SK-N-SH (cell line): ENCODE results near the gene BRI3BP. TPM values are rescaled to one million over a fixed set of nuclear protein-coding genes. Genes with fewer than 3 reads are reported as not detected.

Experiments used
- CTCF ChIA-PET: fragments of 300-600, 350-600 bp; formaldehyde crosslinking; extraction: SDS; loops from one replicate; lab custom pipeline; 2021; lab: Yijun Ruan, JAX
- POLR2A ChIA-PET: fragments of 350-600 bp; sonication (Branson Sonifier 250); formaldehyde crosslinking; extraction: SDS; loops from one replicate; lab custom pipeline; 2020; ENCODE audit warnings: antibody characterized with exemption, inconsistent platforms; lab: Yijun Ruan, JAX
- DNase-seq: peaks from one replicate; pipeline ENCODE4 v3.0.0; 2012
- H2AFZ ChIP-seq: fragments of 200-600 bp; sonication (generic); 2 replicates; pipeline ENCODE4 v1.8.1; 2016; ENCODE audit warnings: antibody characterized with exemption, mild to moderate bottlenecking, low read depth
- H3F3A ChIP-seq: fragments of 200-600 bp; sonication (generic); replicated peaks from 2 replicates; pipeline ENCODE3; 2016; ENCODE audit warnings: antibody characterized with exemption, mild to moderate bottlenecking; ENCODE audit not compliant: insufficient read depth
- H3K27ac ChIP-seq, 2 experiments: fragments of 200-500 bp in 1 of 2; fragments of 200-600 bp in 1 of 2; sonication (Bioruptor generic) in 1 of 2; sonication (generic), shearing (Covaris generic) in 1 of 2; 2 replicates each; pipeline versions ENCODE4 v1.5.1 to v1.6.1; 2014 to 2016; ENCODE audit warnings: low read depth in 2 of 2, inconsistent platforms in 1 of 2, low read length in 1 of 2, mild to moderate bottlenecking in 1 of 2, mixed read lengths in 1 of 2
- H3K27me3 ChIP-seq: fragments of 200-600 bp; sonication (generic), shearing (Covaris generic); 2 replicates; pipeline ENCODE4 v1.6.1; 2016; ENCODE audit warnings: mixed run types; ENCODE audit not compliant: insufficient read depth
- H3K36me3 ChIP-seq, 2 experiments: fragments of 200-500 bp in 1 of 2; fragments of 200-600 bp in 1 of 2; sonication (Bioruptor generic) in 1 of 2; sonication (generic) in 1 of 2; replicated peaks in 1 of 2; 2 replicates each; pipeline versions ENCODE3 to v1.5.1; 2014 to 2016; ENCODE audit warnings: low read length in 1 of 2, mild to moderate bottlenecking in 1 of 2; ENCODE audit not compliant: insufficient read depth in 2 of 2, control insufficient read depth in 1 of 2
- H3K4me1 ChIP-seq, 2 experiments: fragments of 200-500 bp in 1 of 2; fragments of 200-600 bp in 1 of 2; sonication (Bioruptor generic) in 1 of 2; sonication (generic), shearing (Covaris generic) in 1 of 2; 2 replicates each; pipeline versions ENCODE4 v1.5.1 to v1.6.1; 2014 to 2016; ENCODE audit warnings: low read depth in 1 of 2, low read length in 1 of 2, mixed run types in 1 of 2; ENCODE audit not compliant: insufficient read depth in 2 of 2, control insufficient read depth in 1 of 2
- H3K4me2 ChIP-seq: fragments of 200-600 bp; sonication (generic), shearing (Covaris generic); 2 replicates; pipeline ENCODE4 v1.6.1; 2017; ENCODE audit warnings: mixed run types
- H3K4me3 ChIP-seq, 2 experiments: fragments of 200-500 bp in 1 of 2; fragments of 200-600 bp in 1 of 2; sonication (Bioruptor generic) in 1 of 2; sonication (generic), shearing (Covaris generic) in 1 of 2; 2 replicates each; pipeline versions ENCODE4 v1.5.1 to v1.8.1; 2014 to 2016; ENCODE audit warnings: low read depth in 2 of 2, inconsistent platforms in 1 of 2, low read length in 1 of 2, mild to moderate bottlenecking in 1 of 2, mixed read lengths in 1 of 2, moderate library complexity in 1 of 2
- H3K79me2 ChIP-seq: fragments of 200-600 bp; sonication (generic); 2 replicates; pipeline ENCODE4 v1.8.1; 2017; ENCODE audit warnings: mild to moderate bottlenecking; ENCODE audit not compliant: insufficient read depth
- H3K9ac ChIP-seq: fragments of 200-600 bp; sonication (generic); 2 replicates; pipeline ENCODE4 v1.6.1; 2017; ENCODE audit warnings: mixed run types
- H3K9me2 ChIP-seq: fragments of 200-600 bp; sonication (generic); 2 replicates; pipeline ENCODE4 v1.6.1; 2017; ENCODE audit warnings: mixed run types
- H3K9me3 ChIP-seq: fragments of 200-600 bp; sonication (generic); 2 replicates; pipeline ENCODE4 v1.6.1; 2017; ENCODE audit warnings: mixed run types, mild to moderate bottlenecking, moderate library complexity
- H4K20me1 ChIP-seq: fragments of 200-600 bp; sonication (generic); 2 replicates; pipeline ENCODE4 v1.6.1; 2017; ENCODE audit warnings: mild to moderate bottlenecking, mixed run types; ENCODE audit not compliant: insufficient read depth
- FOSL2 ChIP-seq: IDR thresholded peaks from 2 replicates; pipeline ENCODE4 v1.4.0; 2012; ENCODE audit warnings: low read depth, mild to moderate bottlenecking, moderate library complexity, borderline replicate concordance
- FOXM1 ChIP-seq: IDR thresholded peaks from 2 replicates; pipeline ENCODE4 v1.4.0; 2012; ENCODE audit warnings: low read depth, mild to moderate bottlenecking
- GABPA ChIP-seq: IDR thresholded peaks from 2 replicates; pipeline ENCODE4 v1.4.0; 2012; ENCODE audit warnings: low read depth, mild to moderate bottlenecking
- MEF2A ChIP-seq: IDR thresholded peaks from 2 replicates; pipeline ENCODE4 v1.4.0; 2012; ENCODE audit warnings: low read depth, borderline replicate concordance
- MXI1 ChIP-seq: IDR thresholded peaks from 2 replicates; pipeline ENCODE4 v1.6.1; 2012; ENCODE audit warnings: mild to moderate bottlenecking, low read depth, low read length, improper control_type of control experiment
- SIN3A ChIP-seq: IDR thresholded peaks from 2 replicates; pipeline ENCODE4 v1.6.1; 2012; ENCODE audit warnings: low read depth, mild to moderate bottlenecking, low read length, moderate library complexity, borderline replicate concordance
- SMC3 ChIP-seq: IDR thresholded peaks from 2 replicates; pipeline ENCODE4 v1.6.1; 2012; ENCODE audit warnings: low read depth, low read length, improper control_type of control experiment
- TAF1 ChIP-seq: IDR thresholded peaks from 2 replicates; pipeline ENCODE4 v1.6.1; 2012; ENCODE audit warnings: low read depth, mild to moderate bottlenecking, low read length, moderate library complexity, borderline replicate concordance
- TCF12 ChIP-seq: IDR thresholded peaks from 2 replicates; pipeline ENCODE4 v1.4.0; 2012
- YY1 ChIP-seq: IDR thresholded peaks from 2 replicates; pipeline ENCODE4 v1.4.0; 2012; ENCODE audit warnings: low read depth, mild to moderate bottlenecking
- WGBS: methylation state at CpG from one replicate; pipeline ENCODE4 v1.1.6; 2017; ENCODE audit warnings: low lambda C conversion rate; 5-methylcytosine and 5-hydroxymethylcytosine counted together
- polyA plus RNA-seq, 3 experiments: library from polyadenylated mRNA; depleted of rRNA; stranded (reverse); fragments of >200 nt; gene quantifications; 2 replicates each; pipeline ENCODE4 v1.2.3, GENCODE V29; 2012
- TF ChIP-seq, protein P1 (sequence below): fragments of 200-600 bp; sonication (generic); IDR thresholded peaks from 2 replicates; pipeline ENCODE4 v1.6.1; 2017; ENCODE audit warnings: antibody characterized with exemption, mild to moderate bottlenecking, moderate library complexity
- TF ChIP-seq, protein P2 (sequence below): IDR thresholded peaks from 2 replicates; pipeline ENCODE4 v1.4.0; 2012; ENCODE audit warnings: low read depth
- TF ChIP-seq, protein P3 (sequence below): IDR thresholded peaks from 2 replicates; pipeline ENCODE4; 2012
- TF ChIP-seq, protein P4 (sequence below): IDR thresholded peaks from 2 replicates; pipeline ENCODE4 v1.6.1; 2012; ENCODE audit warnings: mild to moderate bottlenecking, low read depth, low read length, moderate library complexity

Gene BRI3BP
- polyA plus RNA-seq, 1 of the 3 experiments (the other 2 are of a cell fraction), result 3.8 TPM

DNA sequence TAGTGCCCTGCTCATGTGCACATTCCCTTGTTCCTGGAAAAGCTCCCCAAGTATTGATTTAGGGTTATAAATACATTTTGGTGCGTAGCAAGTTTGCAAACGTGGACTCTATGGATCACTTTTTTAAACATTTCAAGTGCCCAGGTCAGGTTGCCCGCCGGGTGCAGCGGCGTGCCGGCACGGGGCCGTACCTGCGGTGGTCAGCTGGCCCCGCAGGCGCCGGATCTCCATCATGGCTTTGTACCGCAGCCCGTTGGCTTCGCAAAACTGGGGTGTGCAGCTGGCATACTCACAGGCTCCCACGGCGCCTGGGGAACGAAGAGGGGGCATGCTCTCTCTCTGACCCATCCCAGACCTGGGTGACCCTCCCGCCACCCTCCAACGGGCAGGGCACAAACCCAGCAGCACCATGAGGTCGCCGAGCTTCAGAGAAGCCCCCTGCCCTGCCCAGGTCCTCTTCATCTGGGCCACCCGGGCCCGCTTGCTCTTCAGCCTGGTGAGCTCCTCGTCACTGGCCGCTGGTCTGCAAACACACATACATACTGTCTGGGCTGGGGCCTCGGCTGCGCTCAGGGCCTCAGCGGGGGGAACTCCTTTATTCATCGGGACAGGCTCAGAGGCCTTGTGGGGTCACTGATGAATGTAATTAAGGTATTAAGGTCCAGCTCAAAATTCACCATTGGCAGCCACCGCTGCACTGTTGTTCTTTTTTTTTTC, 39.6 kb upstream of the BRI3BP start:
- ChIA-PET POLR2A (no interaction called here), CTCF (interaction anchor here (5.2 kb wide), 1 partner anchor 14 kb away, joined by 31 read pairs; no protein-coding TSS in a partner anchor)
- H3K79me2 ChIP-seq, result no peaks in the 10 kb centered on the region
- H4K20me1 ChIP-seq, result no peaks in the 10 kb centered on the region
- DNase-seq, result peak; percentile 21
- no peak overlapping the region for H2AFZ ChIP-seq
- no peak for TF ChIP-seq SMC3
- TF ChIP-seq, protein P1, sequence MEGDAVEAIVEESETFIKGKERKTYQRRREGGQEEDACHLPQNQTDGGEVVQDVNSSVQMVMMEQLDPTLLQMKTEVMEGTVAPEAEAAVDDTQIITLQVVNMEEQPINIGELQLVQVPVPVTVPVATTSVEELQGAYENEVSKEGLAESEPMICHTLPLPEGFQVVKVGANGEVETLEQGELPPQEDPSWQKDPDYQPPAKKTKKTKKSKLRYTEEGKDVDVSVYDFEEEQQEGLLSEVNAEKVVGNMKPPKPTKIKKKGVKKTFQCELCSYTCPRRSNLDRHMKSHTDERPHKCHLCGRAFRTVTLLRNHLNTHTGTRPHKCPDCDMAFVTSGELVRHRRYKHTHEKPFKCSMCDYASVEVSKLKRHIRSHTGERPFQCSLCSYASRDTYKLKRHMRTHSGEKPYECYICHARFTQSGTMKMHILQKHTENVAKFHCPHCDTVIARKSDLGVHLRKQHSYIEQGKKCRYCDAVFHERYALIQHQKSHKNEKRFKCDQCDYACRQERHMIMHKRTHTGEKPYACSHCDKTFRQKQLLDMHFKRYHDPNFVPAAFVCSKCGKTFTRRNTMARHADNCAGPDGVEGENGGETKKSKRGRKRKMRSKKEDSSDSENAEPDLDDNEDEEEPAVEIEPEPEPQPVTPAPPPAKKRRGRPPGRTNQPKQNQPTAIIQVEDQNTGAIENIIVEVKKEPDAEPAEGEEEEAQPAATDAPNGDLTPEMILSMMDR, result no peak
- TF ChIP-seq TCF12, result no peak
- no peak for TF ChIP-seq TAF1
- no peak for TF ChIP-seq FOSL2
- no peak for TF ChIP-seq SIN3A
- TF ChIP-seq, protein P2, sequence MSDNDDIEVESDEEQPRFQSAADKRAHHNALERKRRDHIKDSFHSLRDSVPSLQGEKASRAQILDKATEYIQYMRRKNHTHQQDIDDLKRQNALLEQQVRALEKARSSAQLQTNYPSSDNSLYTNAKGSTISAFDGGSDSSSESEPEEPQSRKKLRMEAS, result no peak
- TF ChIP-seq, protein P3, sequence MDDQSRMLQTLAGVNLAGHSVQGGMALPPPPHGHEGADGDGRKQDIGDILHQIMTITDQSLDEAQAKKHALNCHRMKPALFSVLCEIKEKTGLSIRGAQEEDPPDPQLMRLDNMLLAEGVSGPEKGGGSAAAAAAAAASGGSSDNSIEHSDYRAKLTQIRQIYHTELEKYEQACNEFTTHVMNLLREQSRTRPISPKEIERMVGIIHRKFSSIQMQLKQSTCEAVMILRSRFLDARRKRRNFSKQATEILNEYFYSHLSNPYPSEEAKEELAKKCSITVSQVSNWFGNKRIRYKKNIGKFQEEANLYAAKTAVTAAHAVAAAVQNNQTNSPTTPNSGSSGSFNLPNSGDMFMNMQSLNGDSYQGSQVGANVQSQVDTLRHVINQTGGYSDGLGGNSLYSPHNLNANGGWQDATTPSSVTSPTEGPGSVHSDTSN, result no peak
- no peak for TF ChIP-seq GABPA
- TF ChIP-seq MXI1, result no peak
- TF ChIP-seq YY1, result no peak
- TF ChIP-seq, protein P4, sequence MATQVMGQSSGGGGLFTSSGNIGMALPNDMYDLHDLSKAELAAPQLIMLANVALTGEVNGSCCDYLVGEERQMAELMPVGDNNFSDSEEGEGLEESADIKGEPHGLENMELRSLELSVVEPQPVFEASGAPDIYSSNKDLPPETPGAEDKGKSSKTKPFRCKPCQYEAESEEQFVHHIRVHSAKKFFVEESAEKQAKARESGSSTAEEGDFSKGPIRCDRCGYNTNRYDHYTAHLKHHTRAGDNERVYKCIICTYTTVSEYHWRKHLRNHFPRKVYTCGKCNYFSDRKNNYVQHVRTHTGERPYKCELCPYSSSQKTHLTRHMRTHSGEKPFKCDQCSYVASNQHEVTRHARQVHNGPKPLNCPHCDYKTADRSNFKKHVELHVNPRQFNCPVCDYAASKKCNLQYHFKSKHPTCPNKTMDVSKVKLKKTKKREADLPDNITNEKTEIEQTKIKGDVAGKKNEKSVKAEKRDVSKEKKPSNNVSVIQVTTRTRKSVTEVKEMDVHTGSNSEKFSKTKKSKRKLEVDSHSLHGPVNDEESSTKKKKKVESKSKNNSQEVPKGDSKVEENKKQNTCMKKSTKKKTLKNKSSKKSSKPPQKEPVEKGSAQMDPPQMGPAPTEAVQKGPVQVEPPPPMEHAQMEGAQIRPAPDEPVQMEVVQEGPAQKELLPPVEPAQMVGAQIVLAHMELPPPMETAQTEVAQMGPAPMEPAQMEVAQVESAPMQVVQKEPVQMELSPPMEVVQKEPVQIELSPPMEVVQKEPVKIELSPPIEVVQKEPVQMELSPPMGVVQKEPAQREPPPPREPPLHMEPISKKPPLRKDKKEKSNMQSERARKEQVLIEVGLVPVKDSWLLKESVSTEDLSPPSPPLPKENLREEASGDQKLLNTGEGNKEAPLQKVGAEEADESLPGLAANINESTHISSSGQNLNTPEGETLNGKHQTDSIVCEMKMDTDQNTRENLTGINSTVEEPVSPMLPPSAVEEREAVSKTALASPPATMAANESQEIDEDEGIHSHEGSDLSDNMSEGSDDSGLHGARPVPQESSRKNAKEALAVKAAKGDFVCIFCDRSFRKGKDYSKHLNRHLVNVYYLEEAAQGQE, result no peak
- TF ChIP-seq MEF2A, result no peak
- no peak for TF ChIP-seq FOXM1
- H3K27me3 ChIP-seq, result no peaks in the 10 kb centered on the region
- no peak overlapping the region for H3K9ac ChIP-seq
- no peaks in the 10 kb centered on the region for H3K9me3 ChIP-seq
- no peaks in the 10 kb centered on the region for H3K9me2 ChIP-seq
- H3K4me3 ChIP-seq, result no peak overlapping the region
- no peak overlapping the region for H3K27ac ChIP-seq
- H3F3A ChIP-seq, result no peaks in the 10 kb centered on the region
- 91% methylated on average over 22 of the region's 32 CpGs for WGBS
- H3K4me2 ChIP-seq, result no peak overlapping the region
- no peaks in the 10 kb centered on the region for H3K4me1 ChIP-seq
- peaks cover 16 to 40% of the 10 kb centered on the region in 2 experiments for H3K36me3 ChIP-seq
